Neuronal stem cell (in vitro differentiated cells): Measurements from ENCODE around the gene DOK1.
A peak's percentile ranks its signal among the peaks of the same experiment; 100 is the strongest.

ENCODE experiments used
- DNase-seq: peaks from one replicate; pipeline ENCODE4 v3.0.0-alpha.2; 2013; ENCODE audit warnings: low spot score
- H2AFZ ChIP-seq: one replicate; pipeline ENCODE4 v1.6.1; 2013; ENCODE audit warnings: mild to moderate bottlenecking, low read length, inconsistent platforms
- H2AK5ac ChIP-seq: 2 replicates; pipeline ENCODE4 v1.6.1; 2013; ENCODE audit warnings: low read depth, mild to moderate bottlenecking, inconsistent platforms, low read length, moderate library complexity, mixed read lengths
- H2BK120ac ChIP-seq: 2 replicates; pipeline ENCODE4 v1.6.1; 2013; ENCODE audit warnings: low read depth, mild to moderate bottlenecking, inconsistent platforms, low read length, moderate library complexity, mixed read lengths
- H2BK12ac ChIP-seq: one replicate; pipeline ENCODE4 v1.6.1; 2013; ENCODE audit warnings: low read length, inconsistent platforms
- H2BK15ac ChIP-seq: 2 replicates; pipeline ENCODE4 v1.6.1; 2013; ENCODE audit warnings: mild to moderate bottlenecking, low read length, inconsistent platforms, mixed read lengths
- H2BK5ac ChIP-seq: one replicate; pipeline ENCODE4 v1.6.1; 2013; ENCODE audit warnings: inconsistent platforms, mild to moderate bottlenecking, low read length, moderate library complexity
- H3K14ac ChIP-seq: one replicate; pipeline ENCODE4 v1.6.1; 2013; ENCODE audit warnings: low read length, inconsistent platforms
- H3K18ac ChIP-seq: 2 replicates; pipeline ENCODE4 v1.6.1; 2013; ENCODE audit warnings: low read length, inconsistent platforms
- H3K23ac ChIP-seq: 2 replicates; pipeline ENCODE4 v1.6.1; 2013; ENCODE audit warnings: low read depth, mild to moderate bottlenecking, mixed read lengths, low read length, inconsistent platforms; ENCODE audit not compliant: poor library complexity
- H3K27ac ChIP-seq: replicated peaks from 3 replicates; pipeline ENCODE4 v1.5.1; 2013; ENCODE audit warnings: low read length, inconsistent platforms
- H3K27me3 ChIP-seq, 3 experiments: 2 replicates each; pipeline ENCODE4 v1.6.1; 2013; ENCODE audit warnings: low read length in 3 of 3, mild to moderate bottlenecking in 2 of 3, inconsistent platforms in 1 of 3, low read depth in 1 of 3, mixed read lengths in 1 of 3, moderate library complexity in 1 of 3; ENCODE audit not compliant: control insufficient read depth in 3 of 3, insufficient read depth in 3 of 3
- H3K36me3 ChIP-seq, 2 donors: replicated peaks in 1 of 2; 2 replicates each; pipeline ENCODE4 v1.6.1; 2013; ENCODE audit warnings: low read length in 2 of 2; ENCODE audit not compliant: control insufficient read depth in 2 of 2, insufficient read depth in 2 of 2
- H3K4ac ChIP-seq: 2 replicates; pipeline ENCODE4 v1.6.1; 2013; ENCODE audit warnings: inconsistent platforms, mild to moderate bottlenecking, low read length, moderate library complexity
- H3K4me1 ChIP-seq, 2 donors: 1 replicate in 1 of 2; 2 replicates in 1 of 2; pipeline ENCODE4 v1.6.1; 2013; ENCODE audit warnings: low read length in 2 of 2, low read depth in 1 of 2; ENCODE audit not compliant: control insufficient read depth in 2 of 2, insufficient read depth in 1 of 2
- H3K4me2 ChIP-seq: one replicate; pipeline ENCODE4 v1.6.1; 2013; ENCODE audit warnings: mild to moderate bottlenecking, low read length, inconsistent platforms; ENCODE audit not compliant: insufficient read depth, poor library complexity, severe bottlenecking
- H3K4me3 ChIP-seq, 2 donors: 2 replicates each; pipeline ENCODE4 v1.5.1; 2013; ENCODE audit warnings: low read length in 2 of 2, mild to moderate bottlenecking in 2 of 2, inconsistent platforms in 1 of 2, moderate library complexity in 1 of 2
- H3K79me1 ChIP-seq: one replicate; pipeline ENCODE4 v1.6.1; 2013; ENCODE audit warnings: low read depth, mild to moderate bottlenecking, inconsistent platforms, low read length, moderate library complexity
- H3K9ac ChIP-seq: one replicate; pipeline ENCODE4 v1.6.1; 2013; ENCODE audit warnings: mild to moderate bottlenecking, low read depth, low read length, inconsistent platforms; ENCODE audit not compliant: poor library complexity
- H3K9me3 ChIP-seq, 2 donors: replicated peaks in 1 of 2; 2 replicates each; pipeline versions ENCODE3 to v1.6.1; 2013; ENCODE audit warnings: low read length in 2 of 2, mild to moderate bottlenecking in 2 of 2, inconsistent platforms in 1 of 2, low read depth in 1 of 2, mixed read lengths in 1 of 2, moderate library complexity in 1 of 2; ENCODE audit not compliant: control insufficient read depth in 2 of 2, insufficient read depth in 1 of 2
- H4K8ac ChIP-seq: one replicate; pipeline ENCODE4 v1.6.1; 2013; ENCODE audit warnings: low read depth, mild to moderate bottlenecking, inconsistent platforms, low read length, moderate library complexity
- H4K91ac ChIP-seq: one replicate; pipeline ENCODE4 v1.6.1; 2013; ENCODE audit warnings: low read length, low read depth, mild to moderate bottlenecking, inconsistent platforms; ENCODE audit not compliant: poor library complexity
- WGBS, 2 donors: extraction: QIAGEN DNeasy Blood & Tissue Kit; methylation state at CpG; one replicate each; pipeline ENCODE4 v1.1.7; 2013; ENCODE audit warnings: missing lambda C conversion rate in 2 of 2, mixed read lengths in 1 of 2; ENCODE audit not compliant: insufficient read length in 2 of 2, insufficient replicate concordance in 1 of 2; ENCODE audit errors: extremely low coverage in 2 of 2; 5-methylcytosine and 5-hydroxymethylcytosine counted together

DOK1 gene

GRCh38 chr2:74551942-74552913 is 2.3 kb upstream of the DOK1 start:
- Histone ChIP-seq H3K79me1 (peaks cover 6% of the 10 kb centered on the region), H2BK15ac (no peak overlapping the region), H4K91ac (no peak overlapping the region), H2BK120ac (no peak overlapping the region), H3K4me3 (peak overlapping the region in 1 of 2 donors; percentile 67), H3K18ac (no peak overlapping the region), H2AFZ (no peak overlapping the region), H2BK5ac (no peak overlapping the region), H3K9ac (peak overlapping the region; percentile 35), H3K4ac (no peak overlapping the region), H3K4me2 (peak overlapping the region; percentile 97), H2BK12ac (no peak overlapping the region), H3K27me3 (peaks cover 0 to 62% (median 4%) of the 10 kb centered on the region in 3 experiments), H3K9me3 (no peaks in the 10 kb centered on the region), H3K23ac (no peak overlapping the region), H4K8ac (no peak overlapping the region), H2AK5ac (peak overlapping the region; percentile 9), H3K27ac (no peak overlapping the region), H3K4me1 (peaks cover 9 to 24% of the 10 kb centered on the region in 2 donors), H3K36me3 (peaks cover 19 to 47% of the 10 kb centered on the region in 2 donors), H3K14ac (no peak overlapping the region)
- no peak for DNase-seq
- no CpG with 5 or more reads among the region's 21 CpGs for WGBS, 2 donors

GRCh38 chr2:74552914-74553811 is 1.4 kb upstream of the DOK1 start:
- H4K91ac ChIP-seq: no peak overlapping the region
- peaks cover 0 to 57% (median 4%) of the 10 kb centered on the region in 3 experiments for H3K27me3 ChIP-seq
- H2BK15ac ChIP-seq: peak overlapping the region; percentile 82
- peak overlapping the region; percentile 99 for H2AFZ ChIP-seq
- peaks cover 19 to 46% of the 10 kb centered on the region in 2 donors for H3K36me3 ChIP-seq
- H2BK120ac ChIP-seq: no peak overlapping the region
- H3K4me2 ChIP-seq: peak overlapping the region; percentile 97
- H3K4me1 ChIP-seq: peaks cover 9 to 23% of the 10 kb centered on the region in 2 donors
- peak overlapping the region; percentile 52 for H3K23ac ChIP-seq
- DNase-seq: peak; percentile 14
- H3K79me1 ChIP-seq: peaks cover 6% of the 10 kb centered on the region
- peak overlapping the region; percentile 89 for H3K9ac ChIP-seq
- no CpG with 5 or more reads among the region's 27 CpGs for WGBS, 2 donors
- no peaks in the 10 kb centered on the region for H3K9me3 ChIP-seq
- peak overlapping the region; percentile 30 for H2AK5ac ChIP-seq
- H3K4ac ChIP-seq: no peak overlapping the region
- peak overlapping the region; percentile 60 for H3K14ac ChIP-seq
- H4K8ac ChIP-seq: no peak overlapping the region
- peak overlapping the region; percentile 68 for H2BK5ac ChIP-seq
- peak overlapping the region; percentile 67 to 87 for H3K4me3 ChIP-seq
- H2BK12ac ChIP-seq: peak overlapping the region; percentile 14
- H3K18ac ChIP-seq: peak overlapping the region; percentile 96
- peak overlapping the region; percentile 93 for H3K27ac ChIP-seq

- Histone ChIP-seq H2BK120ac (peak overlapping the region; percentile 53), H3K9me3 (no peaks in the 10 kb centered on the region), H3K18ac (peak overlapping the region; percentile 78), H3K14ac (peak overlapping the region; percentile 75), H3K9ac (peak overlapping the region; percentile 87), H3K36me3 (peaks cover 19 to 36% of the 10 kb centered on the region in 2 donors), H2AFZ (peak overlapping the region; percentile 99), H2BK12ac (peak overlapping the region; percentile 63), H4K8ac (no peak overlapping the region), H2BK15ac (no peak overlapping the region), H2BK5ac (no peak overlapping the region), H2AK5ac (peak overlapping the region; percentile 8), H3K79me1 (peaks cover 6% of the 10 kb centered on the region), H3K4me1 (peaks cover 9 to 14% of the 10 kb centered on the region in 2 donors), H3K27ac (no peak overlapping the region), H3K23ac (peak overlapping the region; percentile 82), H3K4ac (no peak overlapping the region), H3K4me2 (peak overlapping the region; percentile 83), H3K4me3 (peak overlapping the region; percentile 67 to 87), H3K27me3 (peaks cover 0 to 47% (median 4%) of the 10 kb centered on the region in 3 experiments), H4K91ac (no peak overlapping the region)
- peak; percentile 49 for DNase-seq
- WGBS, 2 donors: no CpG with 5 or more reads among the region's 58 CpGs
Observed at GRCh38 chr2:74554820-74555531, 456 bp downstream of the DOK1 start.
